Adipose tissue (tissue), 3 donors: ENCODE measurements around the gene SENP5. TPM values are rescaled to one million over a fixed set of nuclear protein-coding genes. Genes with fewer than 3 reads are reported as not detected.

Experiments
- H3K27ac ChIP-seq: one replicate; pipeline ENCODE4 v1.5.1; 2013; ENCODE audit warnings: low read depth, low read length
- WGBS, 3 donors: extraction: QIAGEN DNeasy Blood & Tissue Kit; methylation state at CpG; one replicate each; pipeline ENCODE4 v1.1.7; 2013; 5-methylcytosine and 5-hydroxymethylcytosine counted together
- polyA plus RNA-seq, 3 donors: library from polyadenylated mRNA; stranded (reverse); fragments of 200-250 nt; gene quantifications; one replicate each; pipeline ENCODE4 v1.2.3, GENCODE V29; 2013
- donor health status: healthy with polysubstance abuse.
- donor health status: Bipolar disorder and iron deficiency.
- donor health status: healthy.

SENP5 gene
- polyA plus RNA-seq, 3 donors, result 3.7 to 8.2 (median 7.4) TPM

- WGBS, 3 donors, result 75 to 93% (median 85%) methylated on average over 2 of the region's 2 CpGs
- no peak overlapping the region for H3K27ac ChIP-seq
Measured at GRCh38 chr3:196963631-196963953, 95.9 kb downstream of the SENP5 start.

GRCh38 chr3:196965112-196965803, 97.5 kb downstream of the SENP5 start:
- 88 to 94% (median 93%) methylated on average over 11 of the region's 11 CpGs for WGBS, 3 donors
- H3K27ac ChIP-seq, result no peak overlapping the region

GRCh38 chr3:196965804-196966173, 98.1 kb downstream of the SENP5 start:
- 94 to 95% (median 95%) methylated on average over 10 of the region's 10 CpGs for WGBS, 3 donors
- no peak overlapping the region for H3K27ac ChIP-seq

- WGBS, 3 donors, result 75 to 84% (median 82%) methylated on average over 42 to 47 of the region's 47 CpGs
- no peak overlapping the region for H3K27ac ChIP-seq
Measured at GRCh38 chr3:196966526-196967401, 99.0 kb downstream of the SENP5 start.

- 67 to 75% (median 70%) methylated on average over 35 of the region's 35 CpGs for WGBS, 3 donors
Measured at GRCh38 chr3:196967412-196968232, 99.9 kb downstream of the SENP5 start.

GRCh38 chr3:196968233-196969133, 100.8 kb downstream of the SENP5 start, which contains the start of gene PIGZ:
Gene PIGZ (minus strand): TSS chr3:196968833. CDS start chr3:196952031, 16,802 bp downstream.
- WGBS, 3 donors, result 2% methylated on average over 46 to 98 of the region's 98 CpGs
- peak within 1 kb of the TSS; percentile 43 for H3K27ac ChIP-seq

More at GRCh38 chr3:196967412-196968232, 99.9 kb downstream of the SENP5 start:
- H3K27ac ChIP-seq, result no peak overlapping the region

GRCh38 chr3:196969134-196969659, 101.5 kb downstream of the SENP5 start:
- peak overlapping the region; percentile 43 for H3K27ac ChIP-seq
- WGBS, 3 donors, result 0 to 1% (median 0%) methylated on average over 53 to 72 of the region's 72 CpGs

- WGBS, 3 donors, result 10 to 15% (median 13%) methylated on average over 54 to 99 of the region's 100 CpGs
- no peak overlapping the region for H3K27ac ChIP-seq
Measured at GRCh38 chr3:196969660-196970546, 102.2 kb downstream of the SENP5 start.

GRCh38 chr3:196970547-196971093, 102.9 kb downstream of the SENP5 start:
- WGBS, 3 donors, result 85 to 89% (median 87%) methylated on average over 15 of the region's 15 CpGs
- H3K27ac ChIP-seq, result no peak overlapping the region

GRCh38 chr3:196971094-196971698, 103.5 kb downstream of the SENP5 start:
- WGBS, 3 donors, result 77 to 85% (median 81%) methylated on average over 7 of the region's 7 CpGs

GRCh38 chr3:196974661-196975060, 106.9 kb downstream of the SENP5 start:
- no peak overlapping the region for H3K27ac ChIP-seq
- 72 to 95% (median 89%) methylated on average over 5 of the region's 5 CpGs for WGBS, 3 donors

More at GRCh38 chr3:196971094-196971698, 103.5 kb downstream of the SENP5 start:
- no peak overlapping the region for H3K27ac ChIP-seq

GRCh38 chr3:196975349-196975748, 107.6 kb downstream of the SENP5 start:
- WGBS, 3 donors, result 54 to 74% (median 64%) methylated on average over 4 of the region's 4 CpGs
- H3K27ac ChIP-seq, result no peak overlapping the region

- H3K27ac ChIP-seq, result no peak overlapping the region
- WGBS, 3 donors, result 54 to 83% (median 77%) methylated on average over 11 of the region's 11 CpGs
Measured at GRCh38 chr3:196976941-196977340, 109.2 kb downstream of the SENP5 start.

- no peak overlapping the region for H3K27ac ChIP-seq
- 68 to 78% (median 71%) methylated on average over 10 of the region's 10 CpGs for WGBS, 3 donors
Measured at GRCh38 chr3:196979545-196979944, 111.8 kb downstream of the SENP5 start.

- H3K27ac ChIP-seq, result no peak overlapping the region
- WGBS, 3 donors, result 93 to 94% (median 94%) methylated on average over 13 of the region's 13 CpGs
Measured at GRCh38 chr3:196981657-196982056, 113.9 kb downstream of the SENP5 start.

GRCh38 chr3:196983186-196983585, 115.5 kb downstream of the SENP5 start:
- WGBS, 3 donors, result 57 to 77% (median 59%) methylated on average over 1 of the region's 1 CpG
- no peak overlapping the region for H3K27ac ChIP-seq
